ENCODE data around the gene PLA2G4E.

- TF ChIP-seq BHLHE40 (IDR thresholded peaks at IDR 0.05; ENCODE audit: low read depth, low read length) (no peak), MYC (IDR thresholded peaks at IDR 0.05; ENCODE audit: borderline replicate concordance, low read length) (no peak)
- TF ChIP-seq, protein P1, sequence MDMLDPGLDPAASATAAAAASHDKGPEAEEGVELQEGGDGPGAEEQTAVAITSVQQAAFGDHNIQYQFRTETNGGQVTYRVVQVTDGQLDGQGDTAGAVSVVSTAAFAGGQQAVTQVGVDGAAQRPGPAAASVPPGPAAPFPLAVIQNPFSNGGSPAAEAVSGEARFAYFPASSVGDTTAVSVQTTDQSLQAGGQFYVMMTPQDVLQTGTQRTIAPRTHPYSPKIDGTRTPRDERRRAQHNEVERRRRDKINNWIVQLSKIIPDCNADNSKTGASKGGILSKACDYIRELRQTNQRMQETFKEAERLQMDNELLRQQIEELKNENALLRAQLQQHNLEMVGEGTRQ (IDR thresholded peaks at IDR 0.05) = no peak
Measured at GRCh38 chr15:42035435-42035761, 14.6 kb upstream of the PLA2G4E start.
